KG1 (cell line): ENCODE measurements around the gene SOAT2.

ENCODE experiments used
- DNase-seq: peaks from one replicate; lab custom pipeline; 2025; lab: John Stamatoyannopoulos, UW

The SOAT2 gene

DNA sequence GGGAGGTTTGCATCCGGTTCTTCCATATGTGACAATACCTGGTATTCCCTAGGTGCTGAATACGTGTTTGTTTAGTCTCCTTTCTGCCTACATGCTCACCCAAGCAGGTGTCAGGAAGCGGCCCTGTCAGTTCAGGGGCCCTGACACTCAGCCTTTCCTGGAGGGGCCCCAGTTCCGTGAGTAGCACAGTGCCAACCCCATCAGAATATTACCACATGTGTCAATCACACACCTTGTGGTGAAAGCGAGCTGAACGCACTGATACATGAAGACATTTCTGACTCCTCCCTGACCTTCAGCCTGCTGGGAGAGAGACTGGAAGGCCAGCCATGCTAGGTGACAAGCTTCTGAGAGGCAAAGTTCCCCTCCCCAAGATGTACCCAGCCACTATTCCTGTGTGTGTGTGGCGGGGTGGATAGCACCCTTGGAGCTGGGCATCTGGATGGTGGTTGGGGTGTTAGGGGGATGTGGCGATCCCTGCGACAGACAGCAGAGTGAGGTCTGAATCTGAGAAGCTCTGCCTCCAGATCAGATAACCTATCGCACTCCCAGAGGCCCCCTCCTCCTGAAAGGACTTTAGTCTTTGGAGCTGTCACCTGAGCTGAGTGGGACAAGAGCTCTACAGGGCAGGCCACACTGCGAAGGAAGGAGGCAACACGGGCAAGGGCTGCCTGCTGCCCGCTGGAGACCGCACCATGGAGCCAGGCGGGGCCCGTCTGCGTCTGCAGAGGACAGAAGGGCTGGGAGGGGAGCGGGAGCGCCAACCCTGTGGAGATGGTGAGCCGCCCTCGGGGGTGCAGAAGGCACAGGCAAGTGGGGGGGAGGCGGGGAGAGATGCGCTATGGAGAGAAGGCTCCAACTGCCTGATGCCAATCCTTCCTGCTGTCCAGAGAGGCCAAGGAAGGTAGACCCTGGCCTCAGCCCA, at the start of gene SOAT2:
Gene SOAT2, plus strand, starts transcription at position 604 of the 925 bp plus-strand sequence. Its CDS starts 92 bp downstream, at position 696.
- DNase-seq, result no peak

DNA sequence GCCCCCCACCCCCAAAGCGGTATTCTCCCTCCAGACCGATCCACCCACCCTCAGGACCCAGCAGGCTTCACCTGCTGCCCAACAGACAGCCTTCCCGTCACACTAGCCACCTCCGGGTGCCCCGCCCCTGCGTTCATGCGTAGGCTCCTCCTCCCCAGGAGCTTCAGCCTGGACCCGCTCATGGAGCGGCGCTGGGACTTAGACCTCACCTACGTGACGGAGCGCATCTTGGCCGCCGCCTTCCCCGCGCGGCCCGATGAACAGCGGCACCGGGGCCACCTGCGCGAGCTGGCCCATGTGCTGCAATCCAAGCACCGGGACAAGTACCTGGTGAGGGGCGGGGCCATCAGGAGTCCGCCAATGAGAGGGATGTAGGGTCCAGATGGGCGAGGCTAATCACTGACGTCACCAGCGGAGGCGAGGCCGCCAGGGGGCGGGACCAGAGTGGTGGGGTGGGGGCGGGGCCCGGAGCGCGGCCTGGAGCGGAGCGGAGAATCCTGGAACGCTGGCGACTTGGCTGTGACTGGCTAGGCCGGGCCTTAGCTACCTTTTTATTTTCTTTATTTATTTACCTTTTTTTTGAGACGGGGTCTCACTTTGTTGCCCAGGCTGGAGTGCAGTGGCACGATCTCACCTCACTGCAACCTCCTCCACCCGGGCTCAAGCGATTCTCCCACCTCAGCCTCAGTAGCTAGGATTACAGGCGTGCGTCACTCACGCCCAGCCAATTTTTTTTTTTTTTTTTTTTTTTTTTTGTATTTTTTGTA, 49.0 kb upstream of the SOAT2 start:
- DNase-seq, result peak; percentile 5

- no peak for DNase-seq
Measured at GRCh38 chr12:53055471-53056266, 47.6 kb upstream of the SOAT2 start.

DNA sequence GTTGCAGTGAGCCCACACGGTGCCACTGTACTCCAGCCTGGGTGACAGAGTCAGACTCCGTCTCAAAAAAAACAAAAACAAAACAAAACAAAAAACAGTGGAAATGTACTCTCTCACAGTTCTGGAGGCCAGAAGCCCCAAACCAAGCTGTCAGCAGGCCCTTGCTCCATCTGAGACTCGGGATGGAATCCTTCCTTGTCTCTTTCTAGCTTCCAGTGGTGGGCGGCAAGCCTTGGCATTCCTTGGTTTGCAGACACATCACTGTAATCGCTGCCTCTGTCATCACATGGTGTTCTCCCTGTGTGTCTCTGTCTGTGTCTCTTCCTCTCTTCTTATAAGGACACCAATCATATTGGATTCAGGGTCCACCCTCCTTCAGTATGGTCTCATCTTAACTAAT, 47.0 kb upstream of the SOAT2 start:
- no peak for DNase-seq

- no peak for DNase-seq
Measured at GRCh38 chr12:53056901-53057300, 46.4 kb upstream of the SOAT2 start.

DNA sequence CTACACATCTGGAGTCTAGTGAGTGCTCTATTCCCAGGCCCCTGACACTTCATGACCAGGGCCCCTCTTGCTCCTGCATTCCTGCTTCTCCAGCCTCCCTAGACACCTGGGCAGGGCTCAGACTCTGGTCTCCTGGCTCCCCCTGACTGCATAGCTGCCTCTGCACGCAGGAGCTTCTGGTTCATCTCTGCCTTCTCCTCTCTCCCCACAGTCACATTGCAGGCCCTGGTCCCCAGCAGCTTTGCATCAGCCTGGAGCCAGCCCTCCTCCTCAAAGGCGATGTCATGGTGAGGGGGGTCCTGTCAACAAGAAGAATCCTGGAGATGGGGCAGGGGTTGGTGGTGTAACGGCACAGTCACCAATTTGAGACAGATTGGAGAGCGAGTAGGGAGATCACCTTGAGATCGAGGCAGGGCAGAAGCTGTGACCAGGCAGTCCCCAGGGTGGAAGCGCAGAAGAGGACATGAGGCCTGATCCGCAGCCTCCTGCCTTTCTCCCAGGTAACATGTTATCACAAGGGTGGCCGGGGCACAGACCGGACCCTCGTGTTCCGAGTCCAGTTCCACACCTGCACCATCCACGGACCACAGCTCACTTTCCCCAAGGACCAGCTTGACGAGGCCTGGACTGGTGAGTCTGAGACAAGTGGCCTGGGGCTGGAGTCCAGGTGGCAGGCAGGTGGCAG, 45.3 kb upstream of the SOAT2 start:
- no peak for DNase-seq

- no peak for DNase-seq
Measured at GRCh38 chr12:53058674-53059433, 44.4 kb upstream of the SOAT2 start.

DNA sequence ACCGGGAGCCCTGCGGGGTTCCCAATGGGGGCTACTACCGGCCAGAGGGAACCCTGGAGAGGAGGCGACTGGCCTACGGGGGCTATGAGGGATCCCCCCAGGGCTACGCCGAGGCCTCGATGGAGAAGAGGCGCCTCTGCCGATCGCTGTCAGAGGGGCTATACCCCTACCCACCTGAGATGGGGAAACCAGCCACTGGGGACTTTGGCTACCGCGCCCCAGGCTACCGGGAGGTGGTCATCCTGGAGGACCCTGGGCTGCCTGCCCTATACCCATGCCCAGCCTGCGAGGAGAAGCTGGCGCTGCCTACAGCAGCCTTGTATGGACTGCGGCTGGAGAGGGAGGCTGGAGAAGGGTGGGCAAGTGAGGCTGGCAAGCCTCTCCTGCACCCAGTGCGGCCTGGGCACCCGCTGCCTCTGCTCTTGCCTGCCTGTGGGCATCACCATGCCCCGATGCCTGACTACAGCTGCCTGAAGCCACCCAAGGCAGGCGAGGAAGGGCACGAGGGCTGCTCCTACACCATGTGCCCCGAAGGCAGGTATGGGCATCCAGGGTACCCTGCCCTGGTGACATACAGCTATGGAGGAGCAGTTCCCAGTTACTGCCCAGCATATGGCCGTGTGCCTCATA, 43.7 kb upstream of the SOAT2 start:
- no peak for DNase-seq

- no peak for DNase-seq
Measured at GRCh38 chr12:53060064-53060720, 43.1 kb upstream of the SOAT2 start.

DNA sequence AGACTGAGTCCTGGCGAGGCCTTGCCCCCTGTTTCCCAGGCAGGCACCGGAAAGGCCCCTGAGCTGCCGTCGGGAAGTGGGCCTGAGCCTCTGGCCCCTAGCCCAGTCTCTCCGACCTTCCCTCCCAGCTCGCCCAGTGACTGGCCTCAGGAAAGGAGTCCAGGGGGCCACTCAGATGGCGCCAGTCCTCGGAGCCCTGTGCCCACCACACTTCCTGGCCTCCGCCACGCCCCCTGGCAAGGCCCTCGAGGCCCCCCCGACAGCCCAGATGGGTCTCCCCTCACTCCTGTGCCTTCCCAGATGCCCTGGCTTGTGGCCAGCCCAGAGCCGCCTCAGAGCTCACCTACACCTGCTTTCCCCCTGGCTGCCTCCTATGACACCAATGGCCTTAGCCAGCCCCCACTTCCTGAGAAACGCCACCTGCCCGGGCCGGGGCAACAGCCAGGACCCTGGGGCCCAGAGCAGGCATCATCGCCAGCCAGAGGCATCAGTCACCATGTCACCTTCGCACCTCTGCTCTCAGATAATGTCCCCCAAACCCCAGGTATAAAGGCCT, 42.5 kb upstream of the SOAT2 start:
- no peak for DNase-seq

GRCh38 chr12:53061404-53062010, 41.8 kb upstream of the SOAT2 start:
- DNase-seq, result no peak

- no peak for DNase-seq
Measured at GRCh38 chr12:53062011-53062961, 41.0 kb upstream of the SOAT2 start.

- DNase-seq, result no peak
Measured at GRCh38 chr12:53062977-53063707, 40.1 kb upstream of the SOAT2 start.

DNA sequence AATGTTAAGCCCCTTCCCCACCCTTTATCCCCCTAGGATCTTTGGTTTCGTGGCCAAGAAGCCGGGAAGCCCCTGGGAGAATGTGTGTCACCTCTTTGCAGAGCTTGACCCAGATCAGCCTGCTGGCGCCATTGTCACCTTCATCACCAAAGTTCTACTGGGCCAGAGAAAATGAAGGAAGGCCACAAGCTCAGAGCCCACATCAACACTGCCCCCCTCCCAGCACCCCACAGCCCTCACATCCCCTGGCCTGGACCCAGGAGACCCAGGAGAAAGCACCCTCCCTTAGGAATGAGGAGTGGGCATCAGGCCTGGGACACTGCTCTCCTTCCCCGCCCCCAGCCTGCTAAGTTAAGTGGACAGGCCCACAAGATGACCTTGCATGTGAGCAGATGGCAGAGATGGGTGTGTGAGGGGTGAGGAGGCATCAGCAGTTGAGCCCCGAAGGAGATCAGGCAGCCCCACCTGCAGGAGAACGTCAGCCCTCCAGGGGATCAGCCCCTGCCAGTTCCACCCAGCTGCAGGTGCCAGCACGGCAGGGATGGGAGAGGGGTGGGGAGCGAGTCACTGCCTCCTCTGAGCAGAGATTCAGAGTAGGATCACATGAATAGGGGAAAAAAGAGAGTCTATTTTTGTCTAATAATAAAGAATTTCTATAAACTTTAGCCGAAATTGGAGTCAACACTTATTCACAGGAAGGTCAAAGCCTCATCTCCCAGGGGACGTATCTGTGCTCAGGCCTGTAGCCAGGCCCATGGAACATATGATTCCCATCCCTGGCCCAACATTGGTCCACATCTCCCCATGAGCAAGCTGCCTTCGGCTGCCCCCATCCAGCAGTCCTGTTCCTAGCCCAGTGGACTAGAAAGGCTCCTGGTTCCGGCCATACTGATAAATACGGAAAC, 39.3 kb upstream of the SOAT2 start:
- no peak for DNase-seq

GRCh38 chr12:53064613-53065436, 38.5 kb upstream of the SOAT2 start:
- DNase-seq, result no peak
